SK-N-SH treated with all-trans-retinoic acid at 6 μM for 48 hours (cell line): ENCODE data around the gene CCM2.

ENCODE experiments used
- BACH2 ChIP-seq: fragments of 250-450 bp; sonication (Bioruptor Pico); IDR thresholded peaks from 2 replicates; pipeline ENCODE4 v1.9.0; 2021; ENCODE audit warnings: mild to moderate bottlenecking, borderline replicate concordance
- CREB5 ChIP-seq: fragments of 250-450 bp; sonication (Bioruptor Pico); IDR thresholded peaks from 2 replicates; pipeline ENCODE4 v1.5.1; 2020; ENCODE audit warnings: low read depth, mild to moderate bottlenecking, moderate library complexity
- GLIS3 ChIP-seq: fragments of 250-450 bp; sonication (Bioruptor Pico); IDR thresholded peaks from 2 replicates; pipeline ENCODE4 v1.5.0; 2020; ENCODE audit warnings: mild to moderate bottlenecking, moderate library complexity
- OSR1 ChIP-seq: fragments of 250-450 bp; sonication (Bioruptor Pico); IDR thresholded peaks from 2 replicates; pipeline ENCODE4 v1.8.0; 2022; ENCODE audit warnings: moderate library complexity, mild to moderate bottlenecking, inconsistent platforms
- PATZ1 ChIP-seq: fragments of 250-450 bp; sonication (Bioruptor Pico); IDR thresholded peaks from 2 replicates; pipeline ENCODE4 v1.8.0; 2020; ENCODE audit warnings: mild to moderate bottlenecking, moderate library complexity, borderline replicate concordance
- RARB ChIP-seq: fragments of 250-450 bp; sonication (Bioruptor Pico); IDR thresholded peaks from 2 replicates; pipeline ENCODE4 v1.8.0; 2021; ENCODE audit warnings: mild to moderate bottlenecking, moderate library complexity
- TOX ChIP-seq: fragments of 250-450 bp; sonication (Bioruptor Pico); IDR thresholded peaks from 2 replicates; pipeline ENCODE4 v1.8.0; 2021; ENCODE audit warnings: mild to moderate bottlenecking, moderate library complexity, borderline replicate concordance
- TSHZ2 ChIP-seq: fragments of 250-450 bp; sonication (Bioruptor Pico); IDR thresholded peaks from 2 replicates; pipeline ENCODE4 v1.5.0; 2020; ENCODE audit warnings: mild to moderate bottlenecking, moderate library complexity
- ZNF70 ChIP-seq: fragments of 450-650 bp; formaldehyde crosslinking; IDR thresholded peaks from 2 replicates; pipeline ENCODE4 v1.5.0; 2020; ENCODE audit warnings: mild to moderate bottlenecking, moderate library complexity

- TF ChIP-seq GLIS3 (CRISPR knock-in tag) = no peak
- no peak for TF ChIP-seq TSHZ2
- no peak for TF ChIP-seq OSR1
- TF ChIP-seq CREB5 (CRISPR knock-in tag) = no peak
- TF ChIP-seq RARB (CRISPR knock-in tag) = no peak
- TF ChIP-seq BACH2 (CRISPR knock-in tag) = no peak
- no peak for TF ChIP-seq ZNF70 (CRISPR knock-in tag)
- no peak for TF ChIP-seq PATZ1
- no peak for TF ChIP-seq TOX (CRISPR knock-in tag)
These were observed 22.6 kb upstream of the CCM2 start for GRCh38 chr7:44977304-44977958.
